ENCODE results near the gene VCPKMT. TPM values are rescaled to one million over a fixed set of nuclear protein-coding genes. Genes with fewer than 3 reads are reported as not detected.

VCPKMT gene
- total RNA-seq, 1 donor from 2014 or later = 8.1 TPM

- Mint-ChIP-seq H3K4me1 (ENCODE audit: unreplicated experiment) (peaks cover 31% of the 10 kb centered on the region), H3K27me3 (ENCODE audit: unreplicated experiment) (peaks cover 9% of the 10 kb centered on the region), H3K9me3 (ENCODE audit: unreplicated experiment) (no peaks in the 10 kb centered on the region), H3K27ac (ENCODE audit: unreplicated experiment) (no peak overlapping the region), H3K4me3 (ENCODE audit: unreplicated experiment) (no peak overlapping the region), H3K36me3 (ENCODE audit: low read depth, unreplicated experiment) (peaks cover 6% of the 10 kb centered on the region)
- DNase-seq (ENCODE audit: low spot score) = no peak
- TF ChIP-seq CTCF (IDR thresholded peaks at IDR 0.05; ENCODE audit: unreplicated experiment) = no peak
These were observed 52.4 kb downstream of the VCPKMT start for GRCh38 chr14:50063876-50064420.

- Mint-ChIP-seq H3K4me1 (ENCODE audit: unreplicated experiment) (peaks cover 37% of the 10 kb centered on the region), H3K36me3 (ENCODE audit: low read depth, unreplicated experiment) (peaks cover 3% of the 10 kb centered on the region), H3K27ac (ENCODE audit: unreplicated experiment) (peak overlapping the region; percentile 89), H3K4me3 (ENCODE audit: unreplicated experiment) (peak overlapping the region; percentile 47), H3K27me3 (ENCODE audit: unreplicated experiment) (peaks cover 9% of the 10 kb centered on the region), H3K9me3 (ENCODE audit: unreplicated experiment) (no peaks in the 10 kb centered on the region)
- DNase-seq (ENCODE audit: low spot score) = no peak
- TF ChIP-seq CTCF (IDR thresholded peaks at IDR 0.05; ENCODE audit: unreplicated experiment) = no peak
These were observed 53.8 kb downstream of the VCPKMT start for GRCh38 chr14:50062438-50063085.

- Mint-ChIP-seq H3K4me3 (ENCODE audit: unreplicated experiment) (peak overlapping the region; percentile 68), H3K36me3 (ENCODE audit: low read depth, unreplicated experiment) (peaks cover 6% of the 10 kb centered on the region), H3K4me1 (ENCODE audit: unreplicated experiment) (peaks cover 44% of the 10 kb centered on the region), H3K27me3 (ENCODE audit: unreplicated experiment) (peaks cover 9% of the 10 kb centered on the region), H3K27ac (ENCODE audit: unreplicated experiment) (peak overlapping the region; percentile 96), H3K9me3 (ENCODE audit: unreplicated experiment) (no peaks in the 10 kb centered on the region)
- DNase-seq (ENCODE audit: low spot score) = peak; percentile 31
- no peak for TF ChIP-seq CTCF (IDR thresholded peaks at IDR 0.05; ENCODE audit: unreplicated experiment)
These were observed 54.5 kb downstream of the VCPKMT start for GRCh38 chr14:50061664-50062437.

GRCh38 chr14:50060871-50061663 lies 55.3 kb downstream of the VCPKMT start:
- DNase-seq (ENCODE audit: low spot score) = peak; percentile 23
- H3K4me3 Mint-ChIP-seq (ENCODE audit: unreplicated experiment) = peak overlapping the region; percentile 68
- peak; percentile 11 for TF ChIP-seq CTCF (IDR thresholded peaks at IDR 0.05; ENCODE audit: unreplicated experiment)
- H3K27ac Mint-ChIP-seq (ENCODE audit: unreplicated experiment) = peak overlapping the region; percentile 96
- H3K36me3 Mint-ChIP-seq (ENCODE audit: low read depth, unreplicated experiment) = peaks cover 6% of the 10 kb centered on the region
- no peaks in the 10 kb centered on the region for H3K9me3 Mint-ChIP-seq (ENCODE audit: unreplicated experiment)
- H3K27me3 Mint-ChIP-seq (ENCODE audit: unreplicated experiment) = peaks cover 9% of the 10 kb centered on the region
- peaks cover 52% of the 10 kb centered on the region for H3K4me1 Mint-ChIP-seq (ENCODE audit: unreplicated experiment)

Measured in endothelial cell (in vitro differentiated cells).